ENCODE measurements around the gene DLGAP1. TPM values are rescaled to one million over a fixed set of nuclear protein-coding genes. Genes with fewer than 3 reads are reported as not detected.
A peak's percentile ranks its signal among the peaks of the same experiment; 100 is the strongest.

DLGAP1 gene
- total and polyA plus RNA-seq, 2 donors = 0.24 to 0.41 TPM

- no peaks in the 10 kb centered on the region for H3K36me3 ChIP-seq (ENCODE audit: control insufficient read depth in 2 of 2, insufficient read depth in 2 of 2, low read length in 1 of 2)
- WGBS = 97% methylated on average over 5 of the region's 5 CpGs
- H3K27me3 ChIP-seq (ENCODE audit: control insufficient read depth in 2 of 2, insufficient read depth in 1 of 2, low read length in 1 of 2) = no peaks in the 10 kb centered on the region
- no peaks in the 10 kb centered on the region for H3K9me3 ChIP-seq (ENCODE audit: control insufficient read depth in 2 of 2, insufficient read depth in 1 of 2, low read length in 1 of 2)
- H3K27ac ChIP-seq (ENCODE audit: low read depth in 1 of 2, low read length in 1 of 2) = no peak overlapping the region
- DNase-seq (ENCODE audit: low read depth in 6 of 9, low spot score in 9 of 9) = no peak
- no peaks in the 10 kb centered on the region for H3K4me1 ChIP-seq (ENCODE audit: control insufficient read depth in 2 of 2, insufficient read depth in 2 of 2, low read length in 2 of 2)
- no peak overlapping the region for H3K4me3 ChIP-seq (ENCODE audit: low read length in 2 of 2)
These were observed 823.2 kb downstream of the DLGAP1 start for GRCh38 chr18:3631887-3632286.

- 97% methylated on average over 5 of the region's 5 CpGs for WGBS
- peaks cover 3 to 14% of the 10 kb centered on the region in 2 donors for H3K4me1 ChIP-seq (ENCODE audit: control insufficient read depth in 2 of 2, insufficient read depth in 2 of 2, low read length in 2 of 2)
- no peaks in the 10 kb centered on the region for H3K9me3 ChIP-seq (ENCODE audit: control insufficient read depth in 2 of 2, insufficient read depth in 1 of 2, low read length in 1 of 2)
- no peak overlapping the region for H3K4me3 ChIP-seq (ENCODE audit: low read length in 2 of 2)
- no peak for DNase-seq (ENCODE audit: low read depth in 6 of 9, low spot score in 9 of 9)
- no peak overlapping the region for H3K27ac ChIP-seq (ENCODE audit: low read depth in 1 of 2, low read length in 1 of 2)
- H3K36me3 ChIP-seq (ENCODE audit: control insufficient read depth in 2 of 2, insufficient read depth in 2 of 2, low read length in 1 of 2) = no peaks in the 10 kb centered on the region
- no peaks in the 10 kb centered on the region for H3K27me3 ChIP-seq (ENCODE audit: control insufficient read depth in 2 of 2, insufficient read depth in 1 of 2, low read length in 1 of 2)
These were observed 828.1 kb downstream of the DLGAP1 start for GRCh38 chr18:3626929-3627458.

GRCh38 chr18:3625742-3626091 is 829.4 kb downstream of the DLGAP1 start:
- H3K27ac ChIP-seq (ENCODE audit: low read depth in 1 of 2, low read length in 1 of 2) = no peak overlapping the region
- H3K27me3 ChIP-seq (ENCODE audit: control insufficient read depth in 2 of 2, insufficient read depth in 1 of 2, low read length in 1 of 2) = no peaks in the 10 kb centered on the region
- peaks cover 3 to 14% of the 10 kb centered on the region in 2 donors for H3K4me1 ChIP-seq (ENCODE audit: control insufficient read depth in 2 of 2, insufficient read depth in 2 of 2, low read length in 2 of 2)
- H3K36me3 ChIP-seq (ENCODE audit: control insufficient read depth in 2 of 2, insufficient read depth in 2 of 2, low read length in 1 of 2) = no peaks in the 10 kb centered on the region
- H3K9me3 ChIP-seq (ENCODE audit: control insufficient read depth in 2 of 2, insufficient read depth in 1 of 2, low read length in 1 of 2) = no peaks in the 10 kb centered on the region
- no peak for DNase-seq (ENCODE audit: low read depth in 6 of 9, low spot score in 9 of 9)
- H3K4me3 ChIP-seq (ENCODE audit: low read length in 2 of 2) = no peak overlapping the region

- H3K9me3 ChIP-seq (ENCODE audit: control insufficient read depth in 2 of 2, insufficient read depth in 1 of 2, low read length in 1 of 2) = no peaks in the 10 kb centered on the region
- peak in 2 of 9 donors; percentile 12 to 50 for DNase-seq (ENCODE audit: low read depth in 6 of 9, low spot score in 9 of 9)
- no peaks in the 10 kb centered on the region for H3K27me3 ChIP-seq (ENCODE audit: control insufficient read depth in 2 of 2, insufficient read depth in 1 of 2, low read length in 1 of 2)
- peak overlapping the region; percentile 49 to 68 for H3K27ac ChIP-seq (ENCODE audit: low read depth in 1 of 2, low read length in 1 of 2)
- WGBS = 63% methylated on average over 9 of the region's 9 CpGs
- no peak overlapping the region for H3K4me3 ChIP-seq (ENCODE audit: low read length in 2 of 2)
- no peaks in the 10 kb centered on the region for H3K36me3 ChIP-seq (ENCODE audit: control insufficient read depth in 2 of 2, insufficient read depth in 2 of 2, low read length in 1 of 2)
- H3K4me1 ChIP-seq (ENCODE audit: control insufficient read depth in 2 of 2, insufficient read depth in 2 of 2, low read length in 2 of 2) = peaks cover 3 to 14% of the 10 kb centered on the region in 2 donors
These were observed 830.0 kb downstream of the DLGAP1 start for GRCh38 chr18:3624935-3625741.

GRCh38 chr18:3624546-3624934 is 830.6 kb downstream of the DLGAP1 start:
- Histone ChIP-seq H3K27me3 (ENCODE audit: control insufficient read depth in 2 of 2, insufficient read depth in 1 of 2, low read length in 1 of 2) (no peaks in the 10 kb centered on the region), H3K4me1 (ENCODE audit: control insufficient read depth in 2 of 2, insufficient read depth in 2 of 2, low read length in 2 of 2) (peaks cover 3 to 14% of the 10 kb centered on the region in 2 donors), H3K36me3 (ENCODE audit: control insufficient read depth in 2 of 2, insufficient read depth in 2 of 2, low read length in 1 of 2) (no peaks in the 10 kb centered on the region), H3K27ac (ENCODE audit: low read depth in 1 of 2, low read length in 1 of 2) (peak overlapping the region; percentile 33 to 68), H3K4me3 (ENCODE audit: low read length in 2 of 2) (no peak overlapping the region), H3K9me3 (ENCODE audit: control insufficient read depth in 2 of 2, insufficient read depth in 1 of 2, low read length in 1 of 2) (no peaks in the 10 kb centered on the region)
- no peak for DNase-seq (ENCODE audit: low read depth in 6 of 9, low spot score in 9 of 9)
- 45% methylated on average over 2 of the region's 2 CpGs for WGBS

- H3K4me3 ChIP-seq (ENCODE audit: low read length in 2 of 2) = no peak overlapping the region
- DNase-seq (ENCODE audit: low read depth in 6 of 9, low spot score in 9 of 9) = no peak
These were observed 831.1 kb downstream of the DLGAP1 start for GRCh38 chr18:3623769-3624545.

GRCh38 chr18:3620146-3621119 is 834.7 kb downstream of the DLGAP1 start:
- H3K36me3 ChIP-seq (ENCODE audit: control insufficient read depth in 2 of 2, insufficient read depth in 2 of 2, low read length in 1 of 2) = no peaks in the 10 kb centered on the region
- 97% methylated on average over 18 of the region's 18 CpGs for WGBS
- no peak overlapping the region for H3K4me3 ChIP-seq (ENCODE audit: low read length in 2 of 2)
- no peaks in the 10 kb centered on the region for H3K27me3 ChIP-seq (ENCODE audit: control insufficient read depth in 2 of 2, insufficient read depth in 1 of 2, low read length in 1 of 2)
- DNase-seq (ENCODE audit: low read depth in 6 of 9, low spot score in 9 of 9) = no peak
- H3K9me3 ChIP-seq (ENCODE audit: control insufficient read depth in 2 of 2, insufficient read depth in 1 of 2, low read length in 1 of 2) = no peaks in the 10 kb centered on the region
- no peak overlapping the region for H3K27ac ChIP-seq (ENCODE audit: low read depth in 1 of 2, low read length in 1 of 2)
- H3K4me1 ChIP-seq (ENCODE audit: control insufficient read depth in 2 of 2, insufficient read depth in 2 of 2, low read length in 2 of 2) = peaks cover 3 to 14% of the 10 kb centered on the region in 2 donors

More at GRCh38 chr18:3623769-3624545, 831.1 kb downstream of the DLGAP1 start:
- Histone ChIP-seq H3K9me3 (ENCODE audit: control insufficient read depth in 2 of 2, insufficient read depth in 1 of 2, low read length in 1 of 2) (no peaks in the 10 kb centered on the region), H3K4me1 (ENCODE audit: control insufficient read depth in 2 of 2, insufficient read depth in 2 of 2, low read length in 2 of 2) (peaks cover 3 to 14% of the 10 kb centered on the region in 2 donors), H3K27me3 (ENCODE audit: control insufficient read depth in 2 of 2, insufficient read depth in 1 of 2, low read length in 1 of 2) (no peaks in the 10 kb centered on the region), H3K36me3 (ENCODE audit: control insufficient read depth in 2 of 2, insufficient read depth in 2 of 2, low read length in 1 of 2) (no peaks in the 10 kb centered on the region), H3K27ac (ENCODE audit: low read depth in 1 of 2, low read length in 1 of 2) (peak overlapping the region; percentile 38 to 68)
- 82% methylated on average over 30 of the region's 30 CpGs for WGBS

- DNase-seq (ENCODE audit: low read depth in 6 of 9, low spot score in 9 of 9) = no peak
- no peaks in the 10 kb centered on the region for H3K27me3 ChIP-seq (ENCODE audit: control insufficient read depth in 2 of 2, insufficient read depth in 1 of 2, low read length in 1 of 2)
- peaks cover 0 to 8% of the 10 kb centered on the region in 2 donors for H3K4me1 ChIP-seq (ENCODE audit: control insufficient read depth in 2 of 2, insufficient read depth in 2 of 2, low read length in 2 of 2)
- no peak overlapping the region for H3K4me3 ChIP-seq (ENCODE audit: low read length in 2 of 2)
- H3K9me3 ChIP-seq (ENCODE audit: control insufficient read depth in 2 of 2, insufficient read depth in 1 of 2, low read length in 1 of 2) = no peaks in the 10 kb centered on the region
- H3K27ac ChIP-seq (ENCODE audit: low read depth in 1 of 2, low read length in 1 of 2) = no peak overlapping the region
- H3K36me3 ChIP-seq (ENCODE audit: control insufficient read depth in 2 of 2, insufficient read depth in 2 of 2, low read length in 1 of 2) = no peaks in the 10 kb centered on the region
- over 99% methylated on average over 4 of the region's 4 CpGs for WGBS
These were observed 835.4 kb downstream of the DLGAP1 start for GRCh38 chr18:3619746-3620145.

All from thymus (tissue), 11 donors.